ENCODE data around the gene TOMM70.
A peak's percentile ranks its signal among the peaks of the same experiment; 100 is the strongest.
"Not testable (repeated sequence)": the region's sequence is repeated elsewhere in the genome, so short reads cannot be mapped to it uniquely, and the experiment has no call there.

The TOMM70 gene

GRCh38 chr3:100400780-100401673 is at the start of gene TOMM70, which contains the start of gene LNP1:
Gene TOMM70 (minus strand): TSS chr3:100401089. CDS start chr3:100400949, 140 bp downstream.
Gene LNP1 (plus strand): TSS chr3:100401539. CDS start chr3:100429730, 28,191 bp downstream.
- DNase-seq = peak; percentile 84

GRCh38 chr3:100449214-100449613 is 48.3 kb upstream of the TOMM70 start:
- DNase-seq = no peak

GRCh38 chr3:100448079-100448478 is 47.2 kb upstream of the TOMM70 start:
- DNase-seq = no peak

DNA sequence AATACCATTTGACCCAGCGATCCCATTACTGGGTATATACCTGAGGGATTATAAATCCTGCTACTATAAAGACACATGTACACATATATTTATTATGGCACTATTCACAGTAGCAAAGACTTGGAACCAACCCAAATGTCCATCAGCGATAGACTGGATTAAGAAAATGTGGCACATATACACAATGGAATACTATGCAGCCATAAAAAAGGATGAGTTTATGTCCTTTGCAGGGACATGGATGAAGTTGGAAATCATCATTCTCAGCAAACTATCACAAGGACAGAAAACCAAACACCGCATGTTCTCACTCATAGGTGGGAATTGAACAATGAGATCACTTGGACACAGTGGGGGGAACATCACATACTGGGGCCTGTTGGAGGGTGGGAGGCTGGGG is 46.2 kb upstream of the TOMM70 start:
- not testable (repeated sequence) for DNase-seq

GRCh38 chr3:100443690-100444089 is 42.8 kb upstream of the TOMM70 start:
- no peak for DNase-seq

- no peak for DNase-seq
These were observed 40.0 kb upstream of the TOMM70 start for GRCh38 chr3:100440895-100441294.

DNA sequence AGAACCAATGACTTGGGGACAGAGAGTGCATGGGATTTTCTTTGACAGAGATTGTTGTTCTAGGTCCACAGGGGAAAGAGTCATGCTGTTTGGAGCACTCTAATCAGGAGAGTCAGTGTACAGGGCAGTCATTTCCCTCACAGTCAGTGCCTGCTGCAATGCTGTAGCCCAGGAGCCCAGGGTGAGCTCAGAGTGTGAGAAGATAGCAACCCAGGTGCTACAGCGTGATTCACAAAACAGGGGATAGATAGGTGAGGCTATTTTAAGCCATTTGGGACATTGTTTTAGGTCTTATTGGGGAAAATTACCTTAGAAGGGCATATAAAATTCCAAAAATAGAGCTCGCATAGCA is 37.7 kb upstream of the TOMM70 start:
- no peak for DNase-seq

DNA sequence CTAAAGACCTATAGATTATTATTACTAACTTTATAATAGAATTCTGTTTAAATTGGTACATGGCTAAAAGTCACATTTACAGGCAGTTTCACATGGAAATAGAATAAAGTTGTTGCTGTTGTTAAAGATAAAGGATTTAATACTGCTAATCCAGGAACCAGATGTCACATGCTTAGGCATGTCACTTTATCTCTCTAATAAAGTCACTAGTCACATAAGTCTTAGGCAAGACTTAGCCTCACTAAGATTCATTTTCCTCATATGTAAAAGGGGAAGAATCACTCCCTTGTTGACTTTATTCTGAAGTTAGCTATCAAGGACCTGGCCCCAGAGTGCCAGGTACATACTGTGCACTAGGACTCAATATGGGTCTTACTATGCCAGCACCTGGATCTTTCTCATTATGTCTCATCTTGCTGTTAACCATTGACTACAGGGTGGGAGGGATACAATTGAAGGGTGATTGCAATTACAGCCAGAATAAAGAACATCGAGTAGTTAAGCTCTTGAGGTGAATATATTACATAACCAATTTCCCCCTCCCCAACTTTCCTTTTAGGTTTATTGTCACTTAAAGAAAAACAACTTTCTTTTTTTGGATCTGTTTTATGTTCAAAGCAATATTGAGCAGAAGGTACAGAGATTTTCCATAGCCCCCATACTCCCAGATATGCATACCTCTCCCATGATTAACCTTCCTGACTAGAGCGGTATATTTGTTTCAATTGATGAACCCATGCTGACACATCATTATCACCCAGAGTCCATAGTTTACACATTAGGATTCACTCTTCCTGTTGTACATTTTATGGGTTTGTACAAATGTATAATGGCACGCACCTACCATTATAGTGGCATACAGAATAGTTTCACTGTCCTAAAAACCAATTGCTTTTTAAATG is 37.1 kb upstream of the TOMM70 start:
- DNase-seq = no peak

GRCh38 chr3:100436951-100437350 is 36.1 kb upstream of the TOMM70 start:
- no peak for DNase-seq

- no peak for DNase-seq
These were observed 28.4 kb upstream of the TOMM70 start for GRCh38 chr3:100429187-100429716.

GRCh38 chr3:100427699-100428098 is 26.8 kb upstream of the TOMM70 start:
- DNase-seq = no peak

GRCh38 chr3:100426067-100426682 is 25.3 kb upstream of the TOMM70 start:
- DNase-seq = no peak

DNA sequence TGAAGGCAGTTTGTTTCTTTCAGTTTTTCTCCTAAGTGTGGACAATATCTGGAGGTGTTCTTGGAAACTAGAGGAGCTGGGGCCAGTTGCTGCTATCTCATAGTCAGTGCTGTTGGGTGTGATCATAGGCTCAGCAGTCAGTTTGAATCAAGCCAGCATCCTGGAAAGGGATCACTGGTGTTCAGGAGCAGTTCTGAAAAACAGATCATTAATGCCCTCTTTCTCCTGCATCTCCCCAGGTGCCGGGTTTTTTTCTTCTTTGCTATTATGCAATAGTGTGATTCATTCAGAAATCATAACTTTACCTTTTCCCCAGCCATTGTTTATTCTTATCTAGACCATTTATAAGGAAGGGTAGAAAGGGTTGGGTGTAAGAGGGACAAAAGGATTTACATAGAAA is 24.4 kb upstream of the TOMM70 start:
- DNase-seq = no peak

GRCh38 chr3:100424261-100424660 is 23.4 kb upstream of the TOMM70 start:
- DNase-seq = no peak

DNA sequence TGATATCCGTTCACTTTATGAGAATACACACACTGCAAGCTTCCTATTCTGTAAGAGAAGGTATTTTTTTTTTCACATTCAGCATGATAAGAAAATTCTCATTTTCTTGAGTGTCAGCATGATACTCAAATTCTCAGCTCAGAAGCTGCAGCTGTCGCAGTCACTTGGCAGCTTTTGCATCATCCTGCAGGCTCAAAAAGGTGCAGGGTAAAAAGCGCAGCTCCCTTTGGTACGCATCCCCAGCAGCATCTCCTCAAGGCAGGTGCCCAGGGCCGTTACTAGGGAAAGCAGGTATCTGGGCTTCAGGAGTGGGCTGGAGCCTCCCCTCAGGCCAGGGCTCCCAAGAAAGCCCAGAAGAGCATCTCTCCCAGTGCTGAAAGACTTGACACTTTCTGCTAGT is 22.7 kb upstream of the TOMM70 start:
- no peak for DNase-seq

GRCh38 chr3:100420885-100421284 is 20.0 kb upstream of the TOMM70 start:
- DNase-seq = no peak

- no peak for DNase-seq
These were observed 18.5 kb upstream of the TOMM70 start for GRCh38 chr3:100419406-100419805.

- DNase-seq = no peak
These were observed 16.0 kb upstream of the TOMM70 start for GRCh38 chr3:100416863-100417262.

DNA sequence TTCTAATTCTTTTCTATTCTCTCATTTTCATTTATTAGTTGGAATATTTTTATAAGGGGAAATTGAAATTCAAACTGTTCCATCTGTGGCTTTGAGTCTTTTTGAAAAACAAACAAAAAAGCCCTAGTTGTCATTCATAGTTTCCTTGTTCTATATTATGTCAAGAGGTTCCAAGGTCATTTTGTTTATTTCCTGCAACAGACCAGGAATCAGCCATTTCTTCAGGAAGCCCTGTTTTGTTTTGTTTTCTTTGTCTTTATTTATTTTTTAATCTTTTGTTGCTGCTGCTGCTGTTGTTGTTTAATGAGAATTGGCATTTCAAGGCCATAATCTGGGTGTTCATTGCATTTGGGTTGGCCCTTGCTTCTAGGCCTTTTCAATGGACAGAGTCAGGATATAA is 15.3 kb upstream of the TOMM70 start:
- no peak for DNase-seq

DNA sequence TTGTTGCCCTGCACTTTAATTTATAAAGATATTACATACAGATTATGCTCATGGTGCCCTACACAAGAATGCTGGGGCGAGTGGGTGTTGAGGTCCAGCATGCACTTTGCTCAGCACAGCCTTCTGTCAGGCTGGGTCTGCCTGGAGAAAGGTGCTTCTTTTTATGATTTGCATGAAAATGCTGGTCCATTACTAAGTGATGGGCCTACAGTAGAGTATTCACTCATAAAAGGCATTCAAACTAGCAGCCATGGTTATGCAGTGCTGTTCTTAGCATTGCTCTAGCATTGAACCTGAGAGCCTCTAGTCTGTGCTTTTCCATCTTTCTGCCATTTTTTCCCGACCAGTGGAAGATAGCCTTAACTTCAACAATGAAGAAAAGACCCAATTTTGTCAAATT is 12.7 kb upstream of the TOMM70 start:
- DNase-seq = no peak

- DNase-seq = no peak
These were observed 12.2 kb upstream of the TOMM70 start for GRCh38 chr3:100412912-100413590.
